IPS-20b (cell line): ENCODE results near the gene SSRP1.
A peak's percentile ranks its signal among the peaks of the same experiment; 100 is the strongest.
"Not testable (repeated sequence)": the region's sequence is repeated elsewhere in the genome, so short reads cannot be mapped to it uniquely, and the experiment has no call there.

ENCODE experiments used
- H3K27ac ChIP-seq: one replicate; pipeline ENCODE4 v1.5.1; 2013; ENCODE audit warnings: low read length
- H3K27me3 ChIP-seq: 2 replicates; pipeline ENCODE4 v1.6.1; 2013; ENCODE audit warnings: mild to moderate bottlenecking, low read length, inconsistent platforms; ENCODE audit not compliant: insufficient read depth
- H3K36me3 ChIP-seq: 2 replicates; pipeline ENCODE4 v1.6.1; 2013; ENCODE audit warnings: low read depth, mild to moderate bottlenecking, inconsistent platforms, low read length, moderate library complexity; ENCODE audit not compliant: insufficient read depth
- H3K4me1 ChIP-seq: 2 replicates; pipeline ENCODE4 v1.6.1; 2013; ENCODE audit warnings: mild to moderate bottlenecking, control low read depth, inconsistent platforms, low read length, moderate library complexity; ENCODE audit not compliant: insufficient read depth
- H3K4me3 ChIP-seq: 2 replicates; pipeline ENCODE4 v1.5.1; 2013; ENCODE audit warnings: mild to moderate bottlenecking, low read length, inconsistent platforms
- H3K9ac ChIP-seq: 2 replicates; pipeline ENCODE4 v1.6.1; 2013; ENCODE audit warnings: low read depth, mild to moderate bottlenecking, inconsistent platforms, low read length, moderate library complexity
- H3K9me3 ChIP-seq: 2 replicates; pipeline ENCODE4 v1.6.1; 2013; ENCODE audit warnings: mild to moderate bottlenecking, low read depth, low read length, inconsistent platforms; ENCODE audit not compliant: insufficient read depth

The SSRP1 gene

GRCh38 chr11:57283231-57283990, 52.3 kb downstream of the SSRP1 start:
- Histone ChIP-seq H3K27me3 (no peaks in the 10 kb centered on the region), H3K27ac (peak overlapping the region; percentile 58), H3K4me1 (peaks cover 17% of the 10 kb centered on the region; the same call in 1 of the 2 replicates), H3K36me3 (no peaks in the 10 kb centered on the region), H3K9me3 (no peaks in the 10 kb centered on the region), H3K9ac (peak overlapping the region; percentile 18; the same call in 1 of the 2 replicates), H3K4me3 (peak overlapping the region; percentile 33; the same call in 1 of the 2 replicates)

DNA sequence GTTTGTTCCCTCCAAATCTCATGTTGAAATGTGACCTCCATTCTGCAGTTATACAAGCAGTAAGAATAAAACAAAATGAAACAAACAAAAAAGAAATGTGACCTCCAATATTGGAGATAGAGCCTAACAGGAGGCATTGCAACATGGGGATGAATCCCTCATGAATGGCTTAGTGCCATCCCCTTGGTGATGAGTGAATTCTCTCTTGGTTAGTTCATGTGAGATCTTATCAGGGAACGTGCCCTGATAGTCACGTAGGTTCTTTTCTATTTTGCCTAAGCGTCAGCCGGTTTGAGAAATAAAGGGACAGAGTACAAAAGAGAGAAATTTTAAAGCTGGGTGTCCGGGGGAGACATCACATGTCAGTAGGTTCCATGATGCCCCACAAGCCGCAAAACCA, 54.1 kb downstream of the SSRP1 start:
- H3K27ac ChIP-seq, H3K9ac ChIP-seq, H3K36me3 ChIP-seq, H3K9me3 ChIP-seq, H3K4me3 ChIP-seq: not testable (repeated sequence)
- peaks cover 22% of the 10 kb centered on the region; the same call in 1 of the 2 replicates for H3K4me1 ChIP-seq
- H3K27me3 ChIP-seq = peaks cover 12% of the 10 kb centered on the region; the same call in 1 of the 2 replicates

GRCh38 chr11:57279116-57279515, 56.6 kb downstream of the SSRP1 start:
- no peak overlapping the region for H3K9ac ChIP-seq

DNA sequence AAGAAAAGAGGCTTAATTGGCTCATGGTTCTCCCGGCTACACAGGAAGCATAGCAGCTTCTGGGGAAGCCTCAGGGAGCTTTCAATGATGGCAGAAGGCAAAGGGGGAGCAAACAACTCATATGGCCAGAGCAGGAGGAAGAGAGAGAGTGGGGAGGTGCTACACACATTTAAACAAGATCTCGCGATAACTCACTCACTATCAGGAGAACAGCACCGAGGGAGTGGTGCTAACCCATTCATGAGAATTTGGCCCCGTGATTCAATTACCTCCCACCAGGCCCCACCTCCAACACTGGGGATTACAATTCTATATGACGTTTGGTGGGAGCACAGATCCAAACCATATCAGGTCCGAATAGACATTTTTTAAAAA, 57.0 kb downstream of the SSRP1 start:
- Histone ChIP-seq H3K9me3 (no peaks in the 10 kb centered on the region), H3K4me1 (peaks cover 17% of the 10 kb centered on the region; the same call in 1 of the 2 replicates), H3K9ac (peak overlapping the region; percentile 60; the same call in 1 of the 2 replicates), H3K27ac (no peak overlapping the region), H3K36me3 (no peaks in the 10 kb centered on the region), H3K4me3 (no peak overlapping the region), H3K27me3 (peaks cover 15% of the 10 kb centered on the region; the same call in 1 of the 2 replicates)

More at GRCh38 chr11:57279116-57279515, 56.6 kb downstream of the SSRP1 start:
- Histone ChIP-seq H3K27me3 (peaks cover 15% of the 10 kb centered on the region; the same call in 1 of the 2 replicates), H3K9me3 (no peaks in the 10 kb centered on the region), H3K4me3 (no peak overlapping the region), H3K36me3 (no peaks in the 10 kb centered on the region), H3K27ac (no peak overlapping the region), H3K4me1 (peaks cover 22% of the 10 kb centered on the region; the same call in 1 of the 2 replicates)

- H3K27ac ChIP-seq = no peak overlapping the region
- peak overlapping the region; percentile 60; the same call in 1 of the 2 replicates for H3K9ac ChIP-seq
- peaks cover 11% of the 10 kb centered on the region; the same call in 1 of the 2 replicates for H3K4me1 ChIP-seq
- no peaks in the 10 kb centered on the region for H3K36me3 ChIP-seq
- H3K4me3 ChIP-seq = peak overlapping the region; percentile 40; the same call in 1 of the 2 replicates
- peaks cover 15% of the 10 kb centered on the region; the same call in 1 of the 2 replicates for H3K27me3 ChIP-seq
- H3K9me3 ChIP-seq = no peaks in the 10 kb centered on the region
Observed at GRCh38 chr11:57277845-57278720, 57.6 kb downstream of the SSRP1 start.

- Histone ChIP-seq H3K27me3 (peaks cover 15% of the 10 kb centered on the region; the same call in 1 of the 2 replicates), H3K9me3 (no peaks in the 10 kb centered on the region), H3K9ac (peak overlapping the region; percentile 60; the same call in 1 of the 2 replicates), H3K4me3 (no peak overlapping the region), H3K27ac (no peak overlapping the region), H3K36me3 (no peaks in the 10 kb centered on the region), H3K4me1 (peaks cover 8% of the 10 kb centered on the region; the same call in 1 of the 2 replicates)
Observed at GRCh38 chr11:57276971-57277675, 58.6 kb downstream of the SSRP1 start.

DNA sequence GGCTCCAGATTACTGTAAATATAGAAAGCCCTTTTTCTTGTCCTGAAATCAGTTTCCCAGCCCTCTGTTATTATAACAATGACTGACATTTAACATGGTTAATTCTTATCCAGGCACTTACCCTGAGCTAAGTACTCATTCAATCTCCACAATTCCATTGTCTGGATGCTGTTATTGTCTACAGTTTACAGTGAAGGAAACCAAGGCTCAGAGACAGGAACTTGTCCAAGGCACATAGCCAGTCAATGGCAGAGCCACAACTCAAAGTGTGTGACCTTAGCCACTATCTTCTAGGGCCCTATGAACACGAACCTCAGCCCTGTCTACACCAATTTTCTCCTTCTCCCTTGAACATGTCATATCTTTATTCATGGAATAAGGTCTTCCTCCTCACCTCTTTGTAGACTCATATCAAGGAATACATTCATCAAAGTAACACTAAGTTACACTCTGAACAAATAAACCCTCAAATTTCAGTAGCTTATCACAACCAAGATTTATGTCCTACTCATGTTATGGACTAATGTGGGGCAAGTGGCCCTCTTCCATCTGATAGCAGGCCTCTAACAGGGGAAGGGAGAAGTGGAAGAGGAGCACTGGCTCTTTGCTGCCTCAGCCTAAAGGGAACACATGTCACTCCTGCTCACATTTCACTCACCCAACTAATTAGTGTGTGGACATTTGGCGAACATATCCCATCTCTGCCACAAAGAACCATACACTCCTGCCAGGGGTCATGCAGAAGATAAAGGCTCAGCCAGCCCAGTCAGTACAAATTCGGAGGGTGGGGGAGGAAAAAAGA, 59.3 kb downstream of the SSRP1 start:
- Histone ChIP-seq H3K4me3 (no peak overlapping the region), H3K9me3 (no peaks in the 10 kb centered on the region), H3K27me3 (peaks cover 15% of the 10 kb centered on the region; the same call in 1 of the 2 replicates), H3K36me3 (no peaks in the 10 kb centered on the region), H3K9ac (no peak overlapping the region), H3K4me1 (peaks cover 8% of the 10 kb centered on the region; the same call in 1 of the 2 replicates), H3K27ac (no peak overlapping the region)
